ENCODE data around the gene MYO16.

The MYO16 gene

DNA sequence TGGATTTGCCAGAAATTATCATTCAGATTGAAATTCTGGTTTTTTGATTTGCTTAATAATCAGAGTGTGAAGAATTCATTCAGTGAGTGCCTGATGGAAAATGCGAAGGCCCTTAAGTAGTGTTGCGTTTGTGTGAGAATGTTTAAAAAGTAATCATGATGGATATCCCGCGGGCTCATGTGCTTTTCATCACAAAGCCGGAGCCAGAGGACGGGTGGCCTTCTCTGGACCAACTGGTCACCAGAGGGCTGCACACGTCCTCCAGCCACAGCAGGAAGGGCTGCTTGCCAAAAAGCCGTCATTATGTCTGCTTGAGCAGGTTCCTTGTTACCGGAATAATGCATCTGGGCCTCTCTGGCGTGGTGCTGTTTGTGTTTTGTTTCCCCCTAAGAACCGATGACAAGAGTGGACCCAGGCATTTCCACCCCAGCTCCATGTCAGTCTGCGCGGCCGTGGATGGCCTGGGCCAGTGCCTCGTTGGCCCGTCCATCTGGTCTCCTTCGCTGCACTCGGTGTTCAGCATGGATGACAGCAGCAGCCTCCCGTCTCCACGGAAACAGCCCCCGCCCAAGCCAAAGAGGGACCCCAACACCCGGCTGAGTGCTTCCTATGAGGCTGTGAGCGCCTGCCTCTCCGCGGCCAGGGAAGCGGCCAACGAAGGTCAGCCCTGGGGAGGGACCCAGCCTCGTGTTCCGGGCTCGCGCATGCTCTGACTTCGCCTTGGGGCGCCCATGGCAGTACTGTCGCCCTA is 497.7 kb downstream of the MYO16 start:
- DNase-seq (ENCODE audit: low spot score), result no peak

DNA sequence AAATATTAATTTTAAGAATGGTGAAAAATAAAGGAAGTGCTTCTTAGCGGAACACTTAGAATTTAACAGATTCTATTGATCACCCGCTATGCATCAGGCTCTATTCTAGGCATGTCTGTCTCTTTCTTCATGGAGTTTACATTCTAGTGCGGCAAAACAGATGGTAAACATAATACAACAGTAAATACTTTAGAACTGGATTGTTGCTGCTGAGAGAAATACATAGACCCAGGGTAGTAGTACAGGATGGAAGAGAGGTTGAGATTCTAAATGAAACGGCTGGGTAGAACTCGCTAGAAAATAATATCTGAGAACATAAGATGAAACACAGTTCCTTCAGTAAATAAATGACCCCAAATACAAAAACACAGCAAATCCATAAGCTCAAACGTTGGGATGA is 498.7 kb downstream of the MYO16 start:
- no peak for DNase-seq (ENCODE audit: low spot score)

DNA sequence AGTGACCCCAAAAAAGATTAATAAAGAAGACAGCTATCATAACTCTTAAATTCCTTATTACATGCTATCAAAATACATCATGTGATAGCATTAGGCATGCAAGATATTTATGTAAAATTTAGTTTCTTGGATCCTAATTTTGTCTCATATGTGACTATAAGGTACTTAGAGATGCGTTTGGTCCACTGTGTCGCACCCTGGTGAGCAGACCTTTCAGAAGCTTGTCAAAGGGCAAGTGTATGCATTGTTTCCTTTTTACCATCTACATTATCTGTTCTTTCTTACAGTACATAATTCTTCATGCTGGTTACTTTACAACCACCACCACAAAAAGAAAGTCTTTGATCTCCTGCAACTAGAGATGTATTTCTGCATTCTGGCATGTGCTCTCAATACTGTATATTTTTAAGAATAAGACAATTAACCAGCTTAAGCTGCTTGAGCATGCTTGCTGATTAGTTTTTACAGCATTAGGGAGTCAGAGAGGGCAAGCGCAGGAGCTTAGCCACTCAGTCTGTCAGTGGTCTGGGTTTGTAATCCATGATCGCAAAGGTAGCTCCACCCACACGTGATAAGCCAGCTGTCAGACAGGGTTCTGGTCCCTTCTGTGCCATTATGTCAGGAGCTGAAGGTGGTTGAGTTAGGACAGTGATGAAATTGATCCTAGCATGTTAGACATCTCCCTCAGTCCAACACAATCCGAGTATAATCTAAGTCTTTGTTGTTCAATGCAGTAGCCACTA is 500.9 kb downstream of the MYO16 start:
- DNase-seq (ENCODE audit: low spot score), result no peak

DNA sequence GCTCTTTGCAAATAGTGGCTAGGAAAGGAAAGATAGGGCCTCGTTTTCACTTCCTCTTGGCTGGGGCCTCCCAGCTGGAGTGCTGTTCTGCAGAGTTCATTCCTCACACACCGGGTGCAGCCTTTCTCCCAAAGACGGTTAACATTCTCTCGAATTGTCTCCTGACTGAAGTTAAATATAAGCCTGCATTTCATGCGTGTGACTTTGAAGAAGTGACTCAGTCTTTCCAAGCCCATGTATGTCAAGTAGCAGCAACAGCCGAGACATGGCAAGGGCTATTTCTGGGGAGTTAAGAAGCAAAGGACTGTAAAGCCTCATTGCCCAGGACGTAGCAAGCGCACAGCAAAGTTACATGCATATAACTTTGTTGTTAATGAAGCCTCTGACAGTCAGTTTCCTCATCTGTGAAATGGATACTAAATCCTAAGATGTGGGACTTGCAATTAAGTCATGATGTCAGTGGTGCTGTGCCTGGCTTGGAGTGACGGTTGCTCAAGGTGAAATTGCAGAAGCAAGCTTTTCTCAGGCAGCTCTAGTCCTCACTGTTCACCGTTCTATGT is 502.4 kb downstream of the MYO16 start:
- no peak for DNase-seq (ENCODE audit: low spot score)

DNA sequence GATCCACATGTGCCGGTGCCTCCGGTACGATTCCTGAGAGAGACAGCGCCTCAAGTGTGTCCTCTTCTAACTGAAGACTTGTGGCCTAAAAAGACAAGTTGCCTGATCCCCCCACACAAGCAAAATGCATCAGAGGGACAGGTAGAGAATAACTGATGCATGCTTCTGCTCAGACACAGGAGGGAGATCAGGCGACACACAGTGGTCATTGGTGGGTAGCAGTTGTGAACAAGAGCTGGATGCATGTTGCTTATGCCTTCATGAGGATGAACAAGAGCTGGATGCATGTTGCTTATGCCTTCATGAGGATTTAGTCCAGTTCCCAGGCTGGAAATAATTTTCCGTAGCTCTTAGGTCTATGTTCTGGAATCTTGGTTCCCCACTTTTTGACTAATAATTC is 505.6 kb downstream of the MYO16 start:
- DNase-seq (ENCODE audit: low spot score), result no peak

GRCh38 chr13:109136873-109137272 is 507.5 kb downstream of the MYO16 start:
- no peak for DNase-seq (ENCODE audit: low spot score)

DNA sequence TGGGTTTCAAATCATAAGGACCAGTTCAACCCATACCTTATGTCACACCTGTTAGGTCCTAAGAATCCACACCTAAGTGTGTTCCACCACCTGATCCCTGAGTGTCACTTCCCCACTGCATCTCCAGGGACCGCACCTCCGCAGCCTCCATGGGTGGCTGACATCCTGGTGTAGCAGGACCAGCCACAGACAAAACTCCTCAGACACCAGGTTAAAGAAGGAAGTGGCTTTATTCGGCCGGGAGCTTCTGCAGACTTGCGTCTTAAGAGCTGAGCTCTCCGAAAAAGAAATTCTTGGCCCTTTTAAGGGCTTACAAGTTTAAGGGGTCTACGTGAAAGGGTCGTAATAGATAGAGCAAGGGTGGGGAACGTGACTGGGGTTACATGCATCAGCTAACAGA is 509.9 kb downstream of the MYO16 start:
- no peak for DNase-seq (ENCODE audit: low spot score)

DNA sequence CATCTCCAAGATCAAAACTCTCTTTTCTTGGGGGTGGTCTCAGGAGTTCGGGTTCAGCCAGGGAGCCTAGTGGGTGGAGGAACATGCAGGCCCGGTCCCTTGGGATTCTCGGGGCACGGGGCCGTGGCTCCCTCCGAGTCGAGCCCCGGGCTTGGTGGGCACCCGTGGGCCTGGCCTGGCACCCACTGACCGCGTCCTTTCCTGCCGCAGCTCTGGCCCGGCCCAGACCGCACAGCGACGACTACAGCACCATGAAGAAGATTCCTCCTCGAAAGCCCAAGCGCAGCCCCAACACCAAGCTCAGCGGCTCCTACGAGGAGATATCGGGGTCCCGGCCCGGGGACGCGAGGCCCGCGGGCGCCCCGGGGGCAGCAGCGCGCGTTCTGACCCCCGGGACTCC is 510.6 kb downstream of the MYO16 start:
- no peak for DNase-seq (ENCODE audit: low spot score)

- DNase-seq (ENCODE audit: low spot score), result no peak
Observed at GRCh38 chr13:109140479-109141349, 511.3 kb downstream of the MYO16 start.

GRCh38 chr13:109141706-109142105 is 512.3 kb downstream of the MYO16 start:
- DNase-seq (ENCODE audit: low spot score), result no peak

DNA sequence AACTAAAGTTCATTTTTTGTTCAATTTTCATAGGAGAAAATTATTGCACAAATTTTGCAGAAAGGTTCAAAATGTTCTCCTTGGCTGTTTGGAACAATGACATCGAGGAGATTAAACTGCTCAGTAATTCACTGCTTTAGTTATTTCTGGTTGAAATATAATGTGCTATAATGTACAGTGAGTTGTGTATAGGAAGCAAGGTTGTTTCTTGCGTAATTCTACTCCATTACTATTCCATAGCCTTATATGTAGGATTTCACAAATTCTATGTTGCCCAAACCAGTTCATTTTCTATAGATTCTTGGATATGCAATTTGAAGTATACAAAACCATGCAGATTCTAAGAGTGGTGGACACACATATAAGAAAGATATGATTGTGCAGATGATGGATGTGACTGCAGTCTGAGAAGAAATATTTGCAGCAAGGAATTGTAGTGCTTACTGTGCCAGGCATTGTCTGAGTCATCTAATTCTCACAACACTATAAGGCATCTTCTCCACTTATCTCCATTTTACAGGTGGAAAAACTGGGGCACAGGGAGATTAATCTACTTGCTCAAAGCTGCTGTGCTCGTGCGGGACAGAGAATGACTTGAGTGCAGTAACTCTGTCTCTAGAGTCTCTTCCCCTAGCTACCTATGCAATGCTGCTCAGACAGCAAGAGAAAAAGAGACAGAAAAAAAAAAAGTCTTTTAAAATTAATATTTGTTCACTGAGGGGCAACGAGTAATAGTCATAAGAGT is 515.5 kb downstream of the MYO16 start:
- no peak for DNase-seq (ENCODE audit: low spot score)

GRCh38 chr13:109145631-109146030 is 516.2 kb downstream of the MYO16 start:
- peak; percentile 15 for DNase-seq (ENCODE audit: low spot score)

DNA sequence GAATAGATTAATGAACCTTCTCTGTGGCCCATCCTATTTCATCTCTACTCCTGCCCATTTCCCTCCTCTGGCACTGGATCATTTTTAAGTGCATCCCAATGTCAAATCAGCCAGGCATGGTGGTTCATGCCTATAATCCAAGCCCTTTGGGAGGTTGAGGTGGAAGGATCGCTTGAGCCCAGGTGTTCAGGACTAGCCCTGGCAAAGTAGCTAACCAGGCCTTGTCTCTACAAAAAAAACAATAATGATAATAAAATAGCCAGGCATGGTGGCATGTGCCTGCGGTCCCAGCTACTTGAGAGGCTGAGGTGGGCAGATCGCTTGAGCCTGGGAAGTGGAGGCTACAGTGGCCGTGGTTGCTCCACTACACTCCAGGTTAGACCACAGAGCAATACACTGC is 517.0 kb downstream of the MYO16 start:
- no peak for DNase-seq (ENCODE audit: low spot score)

GRCh38 chr13:109146912-109147647 is 517.7 kb downstream of the MYO16 start:
- no peak for DNase-seq (ENCODE audit: low spot score)

- no peak for DNase-seq (ENCODE audit: low spot score)
Observed at GRCh38 chr13:109148243-109148642, 518.8 kb downstream of the MYO16 start.

GRCh38 chr13:109150696-109151095 is 521.3 kb downstream of the MYO16 start:
- no peak for DNase-seq (ENCODE audit: low spot score)

GRCh38 chr13:109151255-109151654 is 521.8 kb downstream of the MYO16 start:
- DNase-seq (ENCODE audit: low spot score), result no peak

DNA sequence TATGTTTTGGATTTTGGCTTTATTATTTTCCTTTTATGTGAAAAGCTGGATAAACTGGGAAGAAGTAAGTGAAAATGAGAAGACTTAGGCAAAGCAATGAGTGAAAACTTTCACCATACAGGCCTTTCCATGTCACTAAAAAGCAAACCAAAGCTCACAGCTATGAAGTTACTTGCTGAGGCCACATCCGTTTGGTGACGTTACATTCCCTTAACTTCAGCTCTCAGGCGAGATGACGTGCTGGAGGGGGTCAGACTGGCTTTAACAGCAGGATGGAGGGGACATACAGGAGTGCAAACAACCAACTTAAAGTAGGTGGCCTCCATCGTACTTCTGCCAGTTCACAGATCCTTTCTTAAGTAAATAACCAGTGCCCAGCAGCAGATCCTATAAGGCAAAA is 522.3 kb downstream of the MYO16 start:
- no peak for DNase-seq (ENCODE audit: low spot score)

DNA sequence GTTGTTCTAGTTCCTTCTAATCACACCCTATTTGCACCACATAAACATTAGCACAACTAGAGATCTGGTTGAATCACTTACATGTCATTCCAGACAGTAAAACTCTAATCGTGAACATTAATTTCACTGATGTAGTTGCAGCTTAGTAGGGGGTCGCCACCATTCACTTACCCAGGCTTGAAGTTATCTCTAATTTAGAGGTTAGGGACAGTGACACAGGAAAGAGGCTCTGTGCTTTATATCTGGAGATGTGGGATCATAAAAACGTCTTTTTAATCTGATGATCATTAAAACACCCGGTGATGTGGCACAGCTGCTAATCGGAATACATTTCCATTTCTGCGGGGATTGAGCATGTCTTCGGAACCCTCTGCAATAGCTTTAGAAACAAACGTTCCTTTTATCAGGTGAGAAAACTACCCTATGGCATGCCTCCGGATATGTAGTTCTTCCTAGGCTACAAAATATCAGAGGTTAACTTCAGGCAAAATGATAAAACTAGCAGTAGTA is 523.0 kb downstream of the MYO16 start:
- no peak for DNase-seq (ENCODE audit: low spot score)

DNA sequence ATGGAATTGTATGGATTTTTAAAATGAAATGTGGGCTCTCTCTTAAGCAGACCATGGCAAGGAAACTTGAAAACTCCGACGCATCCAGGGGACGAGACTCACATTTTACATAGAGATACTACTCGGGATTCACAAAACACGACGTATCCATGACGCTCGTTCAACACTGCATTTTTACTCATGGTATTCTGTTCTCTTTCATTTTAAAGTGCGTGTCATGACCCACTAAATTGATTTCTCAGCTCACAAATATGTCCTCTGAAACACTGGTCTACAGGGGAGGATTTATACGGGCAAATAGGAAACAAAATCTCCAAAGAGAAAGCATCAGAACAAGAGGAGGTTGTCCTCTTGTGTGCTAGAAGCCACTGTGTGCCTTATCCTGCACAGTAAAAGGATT is 523.5 kb downstream of the MYO16 start:
- DNase-seq (ENCODE audit: low spot score), result no peak

DNA sequence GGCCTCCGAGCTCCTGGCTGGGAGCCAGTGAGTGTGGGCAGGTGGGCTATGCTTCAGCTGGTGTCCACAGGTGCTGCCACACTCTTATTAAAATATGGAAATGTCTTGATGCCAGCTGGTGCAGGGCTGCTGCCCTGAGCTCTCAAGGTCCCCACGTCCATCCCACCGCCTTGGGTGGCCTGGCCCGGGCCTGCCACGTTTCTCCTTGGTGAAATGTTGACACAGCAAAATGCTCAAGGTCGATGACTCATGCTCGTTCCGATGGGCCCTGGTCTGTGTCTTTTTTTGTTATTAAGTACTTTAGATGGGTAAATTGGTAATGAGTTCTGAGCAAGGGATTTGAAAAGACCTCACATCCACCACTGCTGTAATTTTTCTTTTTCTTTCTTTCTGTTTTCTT is 524.7 kb downstream of the MYO16 start:
- no peak for DNase-seq (ENCODE audit: low spot score)
